ENCODE results near the gene GLB1L2.

DNA sequence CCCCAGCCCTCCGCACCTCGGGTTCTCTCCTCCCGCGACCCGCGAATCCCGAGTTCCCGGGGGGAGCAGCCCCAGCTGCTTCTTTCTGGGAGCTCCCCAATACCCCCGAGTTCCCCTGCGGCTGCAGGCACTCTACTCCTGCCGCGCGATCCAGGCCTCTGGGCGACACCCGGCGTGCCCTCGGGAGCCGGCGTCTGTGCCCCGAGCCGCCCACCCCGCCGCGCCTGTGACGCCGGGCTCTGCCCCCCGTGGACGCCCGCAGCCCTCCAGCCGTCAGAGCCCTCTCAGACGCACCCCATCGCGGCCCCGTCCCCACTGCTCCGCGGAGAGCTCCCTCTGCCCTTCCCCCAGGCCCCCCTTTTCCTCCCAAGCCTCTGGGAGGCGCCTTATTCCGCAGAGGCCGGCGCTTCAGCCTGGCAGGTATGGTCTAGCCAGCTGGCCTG, 422 bp downstream of the GLB1L2 start:
- TF ChIP-seq, protein P1, sequence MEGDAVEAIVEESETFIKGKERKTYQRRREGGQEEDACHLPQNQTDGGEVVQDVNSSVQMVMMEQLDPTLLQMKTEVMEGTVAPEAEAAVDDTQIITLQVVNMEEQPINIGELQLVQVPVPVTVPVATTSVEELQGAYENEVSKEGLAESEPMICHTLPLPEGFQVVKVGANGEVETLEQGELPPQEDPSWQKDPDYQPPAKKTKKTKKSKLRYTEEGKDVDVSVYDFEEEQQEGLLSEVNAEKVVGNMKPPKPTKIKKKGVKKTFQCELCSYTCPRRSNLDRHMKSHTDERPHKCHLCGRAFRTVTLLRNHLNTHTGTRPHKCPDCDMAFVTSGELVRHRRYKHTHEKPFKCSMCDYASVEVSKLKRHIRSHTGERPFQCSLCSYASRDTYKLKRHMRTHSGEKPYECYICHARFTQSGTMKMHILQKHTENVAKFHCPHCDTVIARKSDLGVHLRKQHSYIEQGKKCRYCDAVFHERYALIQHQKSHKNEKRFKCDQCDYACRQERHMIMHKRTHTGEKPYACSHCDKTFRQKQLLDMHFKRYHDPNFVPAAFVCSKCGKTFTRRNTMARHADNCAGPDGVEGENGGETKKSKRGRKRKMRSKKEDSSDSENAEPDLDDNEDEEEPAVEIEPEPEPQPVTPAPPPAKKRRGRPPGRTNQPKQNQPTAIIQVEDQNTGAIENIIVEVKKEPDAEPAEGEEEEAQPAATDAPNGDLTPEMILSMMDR (IDR thresholded peaks at IDR 0.05; ENCODE audit: insufficient read depth, low read length), result no peak
- no peak for TF ChIP-seq POLR2AphosphoS5 (IDR thresholded peaks at IDR 0.05; ENCODE audit: low read depth)
- no peak for TF ChIP-seq GABPA (IDR thresholded peaks at IDR 0.05; ENCODE audit: low read depth)
